Measurements from ENCODE around the gene ASTL.

The ASTL gene

GRCh38 chr2:96153991-96154431 is 15.7 kb upstream of the ASTL start:
- Histone ChIP-seq H2AK5ac (ENCODE audit: low read length, severe bottlenecking) (no peak overlapping the region), H3K4me1 (ENCODE audit: control insufficient read depth, insufficient read depth, low read depth, low read length) (peaks cover 13% of the 10 kb centered on the region), H3K23ac (ENCODE audit: low read length in 2 of 2) (no peak overlapping the region), H2BK12ac (ENCODE audit: low read length in 2 of 2) (no peak overlapping the region), H3K18ac (ENCODE audit: low read depth in 1 of 2, low read length in 2 of 2) (no peak overlapping the region), H3K4me3 (ENCODE audit: insufficient read depth in 1 of 2, low read depth in 1 of 2, low read length in 2 of 2) (no peak overlapping the region), H2BK5ac (ENCODE audit: low read depth, low read length, poor library complexity, severe bottlenecking) (no peak overlapping the region), H4K91ac (ENCODE audit: low read length) (no peak overlapping the region), H2BK120ac (ENCODE audit: low read depth, low read length) (no peak overlapping the region), H3K79me1 (replicated peaks; ENCODE audit: low read length, poor library complexity, severe bottlenecking) (no peaks in the 10 kb centered on the region), H3K4ac (ENCODE audit: low read depth in 1 of 2, low read length in 2 of 2) (no peak overlapping the region), H3K14ac (ENCODE audit: low read length in 2 of 2) (no peak overlapping the region), H3K27ac (ENCODE audit: low read length, poor library complexity, severe bottlenecking) (no peak overlapping the region), H3K4me2 (ENCODE audit: low read length, poor library complexity, severe bottlenecking) (no peak overlapping the region), H2AFZ (ENCODE audit: low read depth, low read length) (no peak overlapping the region), H4K8ac (ENCODE audit: low read length) (no peak overlapping the region), H2BK15ac (ENCODE audit: low read depth, poor library complexity, severe bottlenecking) (no peak overlapping the region), H3K9me3 (ENCODE audit: control insufficient read depth, low read length) (no peaks in the 10 kb centered on the region), H3K27me3 (ENCODE audit: control insufficient read depth in 1 of 2, insufficient read depth in 1 of 2, low read length in 2 of 2) (peaks cover 0 to 30% of the 10 kb centered on the region in 2 experiments), H3K9ac (ENCODE audit: low read length) (no peak overlapping the region), H3K36me3 (ENCODE audit: control insufficient read depth in 1 of 2, insufficient read depth in 2 of 2, low read depth in 1 of 2, low read length in 2 of 2) (no peaks in the 10 kb centered on the region)
- WGBS = 72% methylated on average over 7 of the region's 7 CpGs
- no peak for DNase-seq

GRCh38 chr2:96153291-96153713 is 15.0 kb upstream of the ASTL start:
- no peak overlapping the region for H3K4me3 ChIP-seq (ENCODE audit: insufficient read depth in 1 of 2, low read depth in 1 of 2, low read length in 2 of 2)
- H3K18ac ChIP-seq (ENCODE audit: low read depth in 1 of 2, low read length in 2 of 2) = no peak overlapping the region
- H2AFZ ChIP-seq (ENCODE audit: low read depth, low read length) = no peak overlapping the region
- H3K9me3 ChIP-seq (ENCODE audit: control insufficient read depth, low read length) = no peaks in the 10 kb centered on the region
- H3K79me1 ChIP-seq (replicated peaks; ENCODE audit: low read length, poor library complexity, severe bottlenecking) = no peaks in the 10 kb centered on the region
- no peak overlapping the region for H3K9ac ChIP-seq (ENCODE audit: low read length)
- no peak overlapping the region for H2BK15ac ChIP-seq (ENCODE audit: low read depth, poor library complexity, severe bottlenecking)
- no peak overlapping the region for H4K8ac ChIP-seq (ENCODE audit: low read length)
- no peak overlapping the region for H2BK120ac ChIP-seq (ENCODE audit: low read depth, low read length)
- DNase-seq = no peak
- H3K4me2 ChIP-seq (ENCODE audit: low read length, poor library complexity, severe bottlenecking) = no peak overlapping the region
- H3K4ac ChIP-seq (ENCODE audit: low read depth in 1 of 2, low read length in 2 of 2) = no peak overlapping the region
- H3K36me3 ChIP-seq (ENCODE audit: control insufficient read depth in 1 of 2, insufficient read depth in 2 of 2, low read depth in 1 of 2, low read length in 2 of 2) = no peaks in the 10 kb centered on the region
- H3K23ac ChIP-seq (ENCODE audit: low read length in 2 of 2) = no peak overlapping the region
- H2AK5ac ChIP-seq (ENCODE audit: low read length, severe bottlenecking) = no peak overlapping the region
- 79% methylated on average over 7 of the region's 7 CpGs for WGBS
- H3K4me1 ChIP-seq (ENCODE audit: control insufficient read depth, insufficient read depth, low read depth, low read length) = peaks cover 19% of the 10 kb centered on the region
- H3K27ac ChIP-seq (ENCODE audit: low read length, poor library complexity, severe bottlenecking) = no peak overlapping the region
- no peak overlapping the region for H4K91ac ChIP-seq (ENCODE audit: low read length)
- H3K14ac ChIP-seq (ENCODE audit: low read length in 2 of 2) = no peak overlapping the region
- H3K27me3 ChIP-seq (ENCODE audit: control insufficient read depth in 1 of 2, insufficient read depth in 1 of 2, low read length in 2 of 2) = peaks cover 0 to 24% of the 10 kb centered on the region in 2 experiments
- H2BK12ac ChIP-seq (ENCODE audit: low read length in 2 of 2) = no peak overlapping the region
- no peak overlapping the region for H2BK5ac ChIP-seq (ENCODE audit: low read depth, low read length, poor library complexity, severe bottlenecking)

DNA sequence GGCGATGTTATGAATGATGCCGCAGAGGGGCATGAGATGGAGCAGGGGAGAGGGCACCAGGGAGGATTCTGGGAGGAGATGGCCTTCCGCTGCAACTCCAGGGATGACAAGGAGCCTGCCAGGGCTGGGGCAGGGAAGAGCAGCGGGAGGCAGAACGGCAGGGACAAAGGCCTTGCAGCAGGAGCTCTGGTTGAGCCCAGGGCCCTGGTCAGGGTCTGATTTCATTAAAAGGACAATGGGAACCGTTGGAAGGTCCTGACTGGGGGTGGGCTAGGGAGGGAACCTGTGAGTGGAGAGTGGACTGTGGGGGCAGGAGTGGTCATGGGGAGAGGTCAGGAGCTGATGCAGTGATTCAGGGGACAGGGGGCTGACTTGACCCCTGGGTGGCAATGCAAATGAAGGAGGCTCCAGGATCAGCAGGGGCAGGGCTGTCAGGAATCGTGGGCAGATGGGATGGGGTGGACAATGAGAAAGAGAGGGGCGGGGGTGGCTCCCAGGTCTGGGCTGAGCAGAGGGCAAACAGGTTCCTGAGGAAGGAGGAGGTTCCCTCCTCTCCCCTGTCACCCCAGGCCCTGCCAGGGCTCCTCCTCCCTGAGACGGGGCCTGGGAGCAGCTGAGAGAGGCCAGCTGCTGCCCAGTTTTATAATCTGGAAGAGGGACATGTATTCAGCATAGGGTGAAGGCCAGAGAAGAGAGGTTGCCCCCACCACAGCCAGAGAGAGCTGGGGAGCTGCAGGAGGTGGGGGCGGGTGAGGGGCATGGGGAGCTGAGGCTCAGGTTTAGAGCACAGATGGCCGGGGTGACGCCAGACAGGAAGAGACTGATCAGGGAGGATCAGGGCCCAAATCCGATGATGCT is 14.2 kb upstream of the ASTL start:
- Histone ChIP-seq H2AK5ac (ENCODE audit: low read length, severe bottlenecking) (no peak overlapping the region), H4K8ac (ENCODE audit: low read length) (no peak overlapping the region)
- WGBS = 82% methylated on average over 12 of the region's 13 CpGs

GRCh38 chr2:96151595-96152303 is 13.4 kb upstream of the ASTL start:
- no peak overlapping the region for H2AFZ ChIP-seq (ENCODE audit: low read depth, low read length)
- no peak overlapping the region for H2AK5ac ChIP-seq (ENCODE audit: low read length, severe bottlenecking)
- no peak for DNase-seq
- H4K91ac ChIP-seq (ENCODE audit: low read length) = no peak overlapping the region
- H3K4me1 ChIP-seq (ENCODE audit: control insufficient read depth, insufficient read depth, low read depth, low read length) = peaks cover 11% of the 10 kb centered on the region
- no peak overlapping the region for H3K9ac ChIP-seq (ENCODE audit: low read length)
- no peak overlapping the region for H4K8ac ChIP-seq (ENCODE audit: low read length)
- no peaks in the 10 kb centered on the region for H3K79me1 ChIP-seq (replicated peaks; ENCODE audit: low read length, poor library complexity, severe bottlenecking)
- H3K14ac ChIP-seq (ENCODE audit: low read length in 2 of 2) = no peak overlapping the region
- WGBS = 89% methylated on average over 9 of the region's 9 CpGs
- no peak overlapping the region for H3K4me3 ChIP-seq (ENCODE audit: insufficient read depth in 1 of 2, low read depth in 1 of 2, low read length in 2 of 2)
- H3K4ac ChIP-seq (ENCODE audit: low read depth in 1 of 2, low read length in 2 of 2) = no peak overlapping the region
- no peaks in the 10 kb centered on the region for H3K36me3 ChIP-seq (ENCODE audit: control insufficient read depth in 1 of 2, insufficient read depth in 2 of 2, low read depth in 1 of 2, low read length in 2 of 2)
- peaks cover 5 to 18% of the 10 kb centered on the region in 2 experiments for H3K27me3 ChIP-seq (ENCODE audit: control insufficient read depth in 1 of 2, insufficient read depth in 1 of 2, low read length in 2 of 2)
- H3K27ac ChIP-seq (ENCODE audit: low read length, poor library complexity, severe bottlenecking) = no peak overlapping the region
- H3K18ac ChIP-seq (ENCODE audit: low read depth in 1 of 2, low read length in 2 of 2) = no peak overlapping the region
- no peak overlapping the region for H2BK5ac ChIP-seq (ENCODE audit: low read depth, low read length, poor library complexity, severe bottlenecking)
- H3K9me3 ChIP-seq (ENCODE audit: control insufficient read depth, low read length) = no peaks in the 10 kb centered on the region
- no peak overlapping the region for H2BK12ac ChIP-seq (ENCODE audit: low read length in 2 of 2)
- no peak overlapping the region for H2BK15ac ChIP-seq (ENCODE audit: low read depth, poor library complexity, severe bottlenecking)
- no peak overlapping the region for H3K23ac ChIP-seq (ENCODE audit: low read length in 2 of 2)
- no peak overlapping the region for H2BK120ac ChIP-seq (ENCODE audit: low read depth, low read length)
- no peak overlapping the region for H3K4me2 ChIP-seq (ENCODE audit: low read length, poor library complexity, severe bottlenecking)

More for the DNA sequence above, 14.2 kb upstream of the ASTL start:
- no peak overlapping the region for H3K27ac ChIP-seq (ENCODE audit: low read length, poor library complexity, severe bottlenecking)
- H2BK12ac ChIP-seq (ENCODE audit: low read length in 2 of 2) = no peak overlapping the region
- H3K9ac ChIP-seq (ENCODE audit: low read length) = no peak overlapping the region
- no peak overlapping the region for H3K18ac ChIP-seq (ENCODE audit: low read depth in 1 of 2, low read length in 2 of 2)
- no peak overlapping the region for H3K4me3 ChIP-seq (ENCODE audit: insufficient read depth in 1 of 2, low read depth in 1 of 2, low read length in 2 of 2)
- H3K9me3 ChIP-seq (ENCODE audit: control insufficient read depth, low read length) = no peaks in the 10 kb centered on the region
- H4K91ac ChIP-seq (ENCODE audit: low read length) = no peak overlapping the region
- no peak overlapping the region for H3K14ac ChIP-seq (ENCODE audit: low read length in 2 of 2)
- H3K4ac ChIP-seq (ENCODE audit: low read depth in 1 of 2, low read length in 2 of 2) = no peak overlapping the region
- DNase-seq = no peak
- no peak overlapping the region for H3K23ac ChIP-seq (ENCODE audit: low read length in 2 of 2)
- no peak overlapping the region for H2BK15ac ChIP-seq (ENCODE audit: low read depth, poor library complexity, severe bottlenecking)
- H3K4me1 ChIP-seq (ENCODE audit: control insufficient read depth, insufficient read depth, low read depth, low read length) = peaks cover 15% of the 10 kb centered on the region
- H3K36me3 ChIP-seq (ENCODE audit: control insufficient read depth in 1 of 2, insufficient read depth in 2 of 2, low read depth in 1 of 2, low read length in 2 of 2) = no peaks in the 10 kb centered on the region
- no peaks in the 10 kb centered on the region for H3K79me1 ChIP-seq (replicated peaks; ENCODE audit: low read length, poor library complexity, severe bottlenecking)
- no peak overlapping the region for H2BK120ac ChIP-seq (ENCODE audit: low read depth, low read length)
- H3K27me3 ChIP-seq (ENCODE audit: control insufficient read depth in 1 of 2, insufficient read depth in 1 of 2, low read length in 2 of 2) = peaks cover 3 to 26% of the 10 kb centered on the region in 2 experiments
- no peak overlapping the region for H2AFZ ChIP-seq (ENCODE audit: low read depth, low read length)
- H3K4me2 ChIP-seq (ENCODE audit: low read length, poor library complexity, severe bottlenecking) = no peak overlapping the region
- no peak overlapping the region for H2BK5ac ChIP-seq (ENCODE audit: low read depth, low read length, poor library complexity, severe bottlenecking)

Measured in mesenchymal stem cell (in vitro differentiated cells and primary cell).